Trophoblast cell (in vitro differentiated cells and primary cell): ENCODE data around the gene PPP1R15B.

Source experiments
- DNase-seq, 2 donors: peaks; one replicate each; pipeline ENCODE4 v3.0.0-alpha.2; 2016
- H2AFZ ChIP-seq: 2 replicates; pipeline ENCODE4 v1.6.1; 2013; ENCODE audit warnings: low read length, moderate library complexity, mild to moderate bottlenecking; ENCODE audit not compliant: insufficient read depth, poor library complexity
- H2AK5ac ChIP-seq: 2 replicates; pipeline ENCODE4 v1.6.1; 2013; ENCODE audit warnings: mild to moderate bottlenecking, low read length
- H2BK120ac ChIP-seq: 2 replicates; pipeline ENCODE4 v1.6.1; 2013; ENCODE audit warnings: low read length, mild to moderate bottlenecking, moderate library complexity; ENCODE audit not compliant: insufficient read depth, poor library complexity
- H2BK12ac ChIP-seq: 2 replicates; pipeline ENCODE4 v1.6.1; 2013; ENCODE audit warnings: mild to moderate bottlenecking, low read length, moderate library complexity
- H2BK5ac ChIP-seq: 2 replicates; pipeline ENCODE4 v1.6.1; 2013; ENCODE audit warnings: low read length, low read depth, moderate library complexity, mild to moderate bottlenecking; ENCODE audit not compliant: poor library complexity
- H3K14ac ChIP-seq: 2 replicates; pipeline ENCODE4 v1.6.1; 2013; ENCODE audit warnings: mild to moderate bottlenecking, low read length
- H3K18ac ChIP-seq: 2 replicates; pipeline ENCODE4 v1.6.1; 2013; ENCODE audit warnings: mild to moderate bottlenecking, low read length
- H3K23ac ChIP-seq: 2 replicates; pipeline ENCODE4 v1.6.1; 2013; ENCODE audit warnings: low read length
- H3K27ac ChIP-seq: 2 replicates; pipeline ENCODE4 v1.5.1; 2013; ENCODE audit warnings: low read depth, mild to moderate bottlenecking, inconsistent platforms, low read length, moderate library complexity
- H3K27me3 ChIP-seq: 2 replicates; pipeline ENCODE4 v1.6.1; 2013; ENCODE audit warnings: inconsistent platforms, mild to moderate bottlenecking, low read length, moderate library complexity; ENCODE audit not compliant: insufficient read depth
- H3K36me3 ChIP-seq, 2 experiments: 1 replicate in 1 of 2; 2 replicates in 1 of 2; pipeline ENCODE4 v1.6.1; 2013; ENCODE audit warnings: low read length in 2 of 2, mild to moderate bottlenecking in 2 of 2, moderate library complexity in 1 of 2; ENCODE audit not compliant: insufficient read depth in 2 of 2, control insufficient read depth in 1 of 2
- H3K4ac ChIP-seq: 2 replicates; pipeline ENCODE4 v1.6.1; 2013; ENCODE audit warnings: low read depth, mild to moderate bottlenecking, low read length, moderate library complexity
- H3K4me1 ChIP-seq, 2 experiments: 1 replicate in 1 of 2; 2 replicates in 1 of 2; pipeline ENCODE4 v1.6.1; 2013; ENCODE audit warnings: low read length in 2 of 2, mild to moderate bottlenecking in 2 of 2, moderate library complexity in 1 of 2; ENCODE audit not compliant: insufficient read depth in 2 of 2, control insufficient read depth in 1 of 2
- H3K4me2 ChIP-seq: 2 replicates; pipeline ENCODE4 v1.6.1; 2013; ENCODE audit warnings: inconsistent platforms, mild to moderate bottlenecking, low read length, moderate library complexity
- H3K4me3 ChIP-seq: 2 replicates; pipeline ENCODE4 v1.5.1; 2013; ENCODE audit warnings: mild to moderate bottlenecking, low read depth, low read length, inconsistent platforms
- H3K79me1 ChIP-seq: one replicate; pipeline ENCODE4 v1.6.1; 2013; ENCODE audit warnings: low read length
- H3K79me2 ChIP-seq: 2 replicates; pipeline ENCODE4 v1.6.1; 2013; ENCODE audit warnings: low read length, mild to moderate bottlenecking; ENCODE audit not compliant: control insufficient read depth, insufficient read depth, poor library complexity
- H3K9ac ChIP-seq: 2 replicates; pipeline ENCODE4 v1.6.1; 2013; ENCODE audit warnings: mild to moderate bottlenecking, low read length
- H3K9me3 ChIP-seq: 2 replicates; pipeline ENCODE4 v1.6.1; 2013; ENCODE audit warnings: low read depth, mild to moderate bottlenecking, control low read depth, inconsistent platforms, low read length; ENCODE audit not compliant: insufficient read depth
- H4K12ac ChIP-seq: 2 replicates; pipeline ENCODE4 v1.6.1; 2013; ENCODE audit warnings: low read depth, mild to moderate bottlenecking, low read length, moderate library complexity
- H4K8ac ChIP-seq: 2 replicates; pipeline ENCODE4 v1.6.1; 2013; ENCODE audit warnings: low read depth, mild to moderate bottlenecking, low read length, moderate library complexity
- H4K91ac ChIP-seq: one replicate; pipeline ENCODE4 v1.6.1; 2013; ENCODE audit warnings: low read depth, mild to moderate bottlenecking, low read length, moderate library complexity
- WGBS: extraction: QIAGEN DNeasy Blood & Tissue Kit; methylation state at CpG from one replicate; pipeline ENCODE4 v1.1.7; 2013; ENCODE audit warnings: missing lambda C conversion rate; ENCODE audit not compliant: insufficient read length, insufficient coverage; ENCODE audit errors: extremely low coverage; 5-methylcytosine and 5-hydroxymethylcytosine counted together

PPP1R15B gene

DNA sequence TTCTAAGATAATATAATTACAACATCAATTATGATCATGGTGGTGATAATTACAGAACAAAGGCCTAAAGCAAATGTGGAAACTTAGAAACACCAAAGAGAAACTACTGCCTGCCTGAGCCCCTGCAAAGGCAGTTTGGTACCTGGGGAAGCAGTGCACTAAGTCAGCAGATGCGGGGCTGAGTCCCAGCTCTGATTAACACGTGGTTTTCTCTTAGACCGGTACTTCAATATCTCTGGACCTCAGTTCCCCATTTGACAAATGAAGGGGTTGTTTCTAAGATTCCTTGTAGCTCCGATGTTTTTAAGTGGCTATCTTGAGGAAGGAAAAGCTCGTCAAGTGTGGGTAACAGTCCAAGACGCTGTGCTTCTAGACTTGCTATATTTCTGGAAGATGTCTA, 35.2 kb downstream of the PPP1R15B start:
- H3K14ac ChIP-seq, result no peak overlapping the region
- no peak overlapping the region for H4K8ac ChIP-seq
- H3K18ac ChIP-seq, result no peak overlapping the region
- no peak overlapping the region for H3K4ac ChIP-seq
- H3K4me1 ChIP-seq, result peaks cover 11 to 18% of the 10 kb centered on the region in 2 experiments
- peaks cover 2% of the 10 kb centered on the region for H3K79me1 ChIP-seq
- DNase-seq, result no peak
- no peak overlapping the region for H2BK12ac ChIP-seq
- H3K4me2 ChIP-seq, result no peak overlapping the region
- no peaks in the 10 kb centered on the region for H3K9me3 ChIP-seq
- no peak overlapping the region for H3K27ac ChIP-seq
- H3K79me2 ChIP-seq, result no peaks in the 10 kb centered on the region
- no CpG with 5 or more reads among the region's 6 CpGs for WGBS
- H2BK120ac ChIP-seq, result no peak overlapping the region
- H3K27me3 ChIP-seq, result no peaks in the 10 kb centered on the region
- H4K12ac ChIP-seq, result no peak overlapping the region
- no peak overlapping the region for H4K91ac ChIP-seq
- H2BK5ac ChIP-seq, result no peak overlapping the region
- no peak overlapping the region for H3K23ac ChIP-seq
- H2AFZ ChIP-seq, result no peak overlapping the region
- H3K36me3 ChIP-seq, result no peaks in the 10 kb centered on the region
- no peak overlapping the region for H3K4me3 ChIP-seq
- H2AK5ac ChIP-seq, result no peak overlapping the region
- H3K9ac ChIP-seq, result no peak overlapping the region

DNA sequence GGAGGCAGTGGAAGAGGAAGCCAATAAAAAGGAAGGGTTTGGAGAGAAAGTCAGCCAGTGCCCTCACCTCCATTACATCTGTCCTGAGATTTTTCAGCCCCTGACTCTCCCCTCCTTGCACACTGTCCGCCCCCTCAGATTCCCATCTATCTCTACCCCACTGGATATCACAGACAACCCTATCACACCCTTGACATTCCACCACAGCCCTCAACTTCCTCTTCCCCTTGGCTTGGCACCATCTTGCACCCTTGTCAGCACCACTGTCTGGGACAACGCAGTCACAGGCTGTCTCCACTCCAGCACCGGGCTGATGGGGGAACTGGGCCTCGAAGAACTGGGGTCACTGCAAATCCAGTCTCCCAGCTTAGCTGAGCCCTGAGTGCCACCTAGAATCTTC, 37.7 kb downstream of the PPP1R15B start:
- H3K36me3 ChIP-seq, result no peaks in the 10 kb centered on the region
- no peaks in the 10 kb centered on the region for H3K27me3 ChIP-seq
- peaks cover 7 to 12% of the 10 kb centered on the region in 2 experiments for H3K4me1 ChIP-seq
- no peak overlapping the region for H3K27ac ChIP-seq
- no CpG with 5 or more reads among the region's 4 CpGs for WGBS
- no peak overlapping the region for H4K12ac ChIP-seq
- no peak overlapping the region for H2AK5ac ChIP-seq
- H4K91ac ChIP-seq, result no peak overlapping the region
- no peaks in the 10 kb centered on the region for H3K79me2 ChIP-seq
- no peak overlapping the region for H3K4ac ChIP-seq
- no peak overlapping the region for H2BK120ac ChIP-seq
- H3K9me3 ChIP-seq, result no peaks in the 10 kb centered on the region
- no peak overlapping the region for H2BK5ac ChIP-seq
- no peak overlapping the region for H3K14ac ChIP-seq
- H3K4me3 ChIP-seq, result no peak overlapping the region
- no peak for DNase-seq
- H2BK12ac ChIP-seq, result no peak overlapping the region
- no peak overlapping the region for H4K8ac ChIP-seq
- no peak overlapping the region for H2AFZ ChIP-seq
- peaks cover 2% of the 10 kb centered on the region for H3K79me1 ChIP-seq
- no peak overlapping the region for H3K9ac ChIP-seq
- no peak overlapping the region for H3K18ac ChIP-seq
- no peak overlapping the region for H3K23ac ChIP-seq
- no peak overlapping the region for H3K4me2 ChIP-seq

DNA sequence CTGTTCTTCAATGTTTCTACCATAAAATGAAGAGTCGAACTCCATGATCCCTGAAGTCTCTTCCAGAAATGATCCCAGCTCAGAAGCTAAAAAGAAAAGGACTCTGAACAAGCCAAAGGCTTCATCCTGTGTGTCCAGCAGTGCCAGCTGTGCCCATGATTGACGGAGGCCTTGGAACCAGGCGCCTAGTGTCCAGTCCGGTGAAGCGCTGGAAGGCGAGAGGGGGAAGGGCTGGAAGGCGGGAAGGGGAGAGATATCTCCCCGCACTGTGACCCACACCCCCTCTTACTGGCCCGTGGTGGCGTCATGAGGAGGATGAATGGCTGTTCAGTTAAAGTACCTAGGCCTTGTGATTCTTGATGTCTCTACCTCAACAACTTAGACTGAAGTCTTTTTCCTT, 41.4 kb downstream of the PPP1R15B start:
- H3K9me3 ChIP-seq, result no peaks in the 10 kb centered on the region
- DNase-seq, result no peak
- no peak overlapping the region for H2AFZ ChIP-seq

DNA sequence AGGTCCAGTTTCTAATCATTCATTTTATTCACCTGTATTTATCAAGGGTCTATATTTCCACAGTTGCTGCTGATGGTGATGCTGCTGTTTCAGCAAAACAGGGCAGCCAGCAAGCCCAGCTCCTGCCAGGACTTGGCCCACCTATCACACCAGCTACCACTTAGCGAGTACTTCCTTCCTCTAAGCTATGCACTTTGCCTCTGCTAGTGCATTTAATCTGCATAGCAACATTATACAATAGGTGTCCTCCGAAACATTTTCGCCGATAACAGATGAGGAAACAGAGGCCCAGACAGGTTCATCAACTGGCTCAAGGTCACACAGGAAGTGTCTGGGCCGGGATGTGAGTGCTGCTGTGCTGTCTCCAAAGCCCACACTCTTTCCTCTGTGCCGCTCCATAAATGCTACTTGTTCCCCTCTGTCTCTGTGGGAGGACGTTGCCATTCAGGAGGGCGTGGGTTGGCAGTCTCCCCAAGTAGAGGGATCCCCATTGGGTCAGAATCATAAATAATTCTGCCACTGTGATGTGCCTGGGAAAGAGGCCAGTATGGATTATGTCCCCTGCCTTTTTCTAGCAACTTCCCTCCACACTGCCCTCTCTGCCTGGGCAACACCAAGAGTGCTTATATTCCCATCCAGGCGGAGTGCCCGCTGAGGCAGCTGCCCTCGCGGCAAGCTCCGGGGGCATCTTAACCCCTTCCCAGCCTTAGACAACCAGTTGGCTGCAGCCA, 42.5 kb downstream of the PPP1R15B start:
- Histone ChIP-seq H3K9me3 (no peaks in the 10 kb centered on the region), H3K18ac (no peak overlapping the region), H2AK5ac (no peak overlapping the region), H3K27me3 (no peaks in the 10 kb centered on the region), H4K12ac (no peak overlapping the region), H2BK12ac (no peak overlapping the region), H3K36me3 (no peaks in the 10 kb centered on the region), H3K4me2 (no peak overlapping the region), H4K91ac (no peak overlapping the region), H2BK120ac (no peak overlapping the region), H3K23ac (no peak overlapping the region), H3K4ac (no peak overlapping the region), H3K79me1 (no peaks in the 10 kb centered on the region), H2BK5ac (no peak overlapping the region), H3K9ac (no peak overlapping the region), H2AFZ (no peak overlapping the region), H3K4me3 (no peak overlapping the region), H3K14ac (no peak overlapping the region), H4K8ac (no peak overlapping the region), H3K27ac (no peak overlapping the region), H3K79me2 (no peaks in the 10 kb centered on the region), H3K4me1 (no peaks in the 10 kb centered on the region)
- DNase-seq, result no peak
- WGBS, result no CpG with 5 or more reads among the region's 13 CpGs

More for the DNA sequence above, 41.4 kb downstream of the PPP1R15B start:
- Histone ChIP-seq H2BK5ac (no peak overlapping the region), H3K9ac (no peak overlapping the region), H3K27ac (no peak overlapping the region), H4K8ac (no peak overlapping the region), H3K23ac (no peak overlapping the region), H3K27me3 (no peaks in the 10 kb centered on the region), H3K79me2 (no peaks in the 10 kb centered on the region), H3K4ac (no peak overlapping the region), H3K79me1 (no peaks in the 10 kb centered on the region), H3K4me3 (no peak overlapping the region), H3K14ac (no peak overlapping the region), H2BK12ac (no peak overlapping the region), H4K12ac (no peak overlapping the region), H2AK5ac (no peak overlapping the region), H2BK120ac (no peak overlapping the region), H3K4me2 (no peak overlapping the region), H4K91ac (no peak overlapping the region), H3K18ac (no peak overlapping the region), H3K36me3 (no peaks in the 10 kb centered on the region), H3K4me1 (no peaks in the 10 kb centered on the region)
- no CpG with 5 or more reads among the region's 10 CpGs for WGBS
